Measurements from ENCODE around the gene CDKN1B.

The CDKN1B gene

DNA sequence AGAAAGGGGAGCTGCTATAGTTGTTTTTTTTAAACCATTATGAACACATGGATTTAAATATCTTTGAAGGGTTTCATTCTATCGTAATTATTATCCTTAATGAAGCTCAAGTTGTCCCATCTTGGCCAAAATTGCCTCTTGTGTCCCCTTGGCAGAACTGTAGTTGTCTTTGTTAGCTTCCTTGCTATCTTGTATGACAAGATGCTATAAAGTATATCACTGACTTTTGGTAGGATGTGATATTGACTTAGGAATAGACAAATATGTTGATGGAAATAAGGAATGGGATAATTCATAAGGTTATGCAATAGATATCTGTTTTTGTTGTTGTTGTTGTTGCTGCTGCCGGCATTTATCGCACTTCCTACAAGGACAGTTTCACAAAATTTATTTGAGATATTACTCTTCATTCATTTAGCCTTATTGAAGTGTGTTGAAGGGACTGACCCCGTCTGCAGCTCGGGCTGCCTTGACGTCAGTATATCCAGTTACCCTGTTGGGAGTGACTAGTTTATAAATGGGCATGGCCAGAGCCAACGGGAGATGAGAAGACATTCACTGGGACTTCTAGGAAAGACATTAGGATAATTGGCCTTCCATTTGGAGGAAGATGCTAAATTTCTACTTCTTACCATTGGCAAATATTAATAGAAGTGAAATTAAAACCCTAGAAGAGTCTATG, 42.2 kb downstream of the CDKN1B start:
- DNase-seq (ENCODE audit: low read depth, low spot score), result no peak

- no peak for DNase-seq (ENCODE audit: low read depth, low spot score)
These were observed 47.7 kb downstream of the CDKN1B start for GRCh38 chr12:12764824-12765223.

- no peak for DNase-seq (ENCODE audit: low read depth, low spot score)
These were observed 53.1 kb downstream of the CDKN1B start for GRCh38 chr12:12770262-12770661.
